Adrenal gland (tissue), 12 donors: ENCODE data around the gene WASL. TPM values are rescaled to one million over a fixed set of nuclear protein-coding genes. Genes with fewer than 3 reads are reported as not detected.
"Not testable (repeated sequence)": the region's sequence is repeated elsewhere in the genome, so short reads cannot be mapped to it uniquely, and the experiment has no call there.

Source experiments
- DNase-seq, 7 donors: peaks; one replicate each; pipeline ENCODE4 v3.0.0-alpha.2; 2019 to 2020
- H3K27ac ChIP-seq, 5 donors: fragments of 200-600 bp; sonication (generic) in 4 of 5; 1 replicate in 3 of 5; 2 replicates in 2 of 5; pipeline versions ENCODE4 v1.5.1 to v1.8.0; 2016 to 2020; ENCODE audit warnings: mild to moderate bottlenecking in 1 of 5
- H3K27me3 ChIP-seq: fragments of 200-600 bp; 2 replicates; pipeline ENCODE4 v1.8.0; 2021
- H3K36me3 ChIP-seq, 2 donors: fragments of 200-600 bp; replicated peaks in 1 of 2; 1 replicate in 1 of 2; 2 replicates in 1 of 2; pipeline versions ENCODE4 v1.5.1 to v1.8.0; 2018 to 2022
- H3K4me1 ChIP-seq, 2 donors: fragments of 200-600 bp; replicated peaks in 1 of 2; 1 replicate in 1 of 2; 2 replicates in 1 of 2; pipeline versions ENCODE4 v1.5.1 to v1.8.0; 2018 to 2021
- H3K4me3 ChIP-seq, 4 donors: fragments of 200-600 bp; sonication (generic) in 3 of 4; one replicate each; pipeline ENCODE4 v1.5.1; 2016 to 2018
- H3K9me3 ChIP-seq, 3 donors: fragments of 200-600 bp; sonication (generic) in 1 of 3; replicated peaks in 1 of 3; 1 replicate in 2 of 3; 2 replicates in 1 of 3; pipeline versions ENCODE4 v1.5.1 to v1.8.0; 2016 to 2021
- CTCF ChIP-seq, 6 experiments: fragments of 450-650 bp in 4 of 6; fragments of 200-600 bp in 2 of 6; sonication (generic) in 1 of 6; IDR thresholded peaks; 1 replicate in 5 of 6; 2 replicates in 1 of 6; pipeline versions ENCODE4 v1.5.1 to v1.8.0; 2016 to 2021; ENCODE audit warnings: antibody characterized with exemption in 6 of 6, mild to moderate bottlenecking in 2 of 6, moderate library complexity in 1 of 6
- POLR2A ChIP-seq, 2 donors: fragments of 450-650 bp; IDR thresholded peaks; one replicate each; pipeline ENCODE4 v1.6.1; 2017; ENCODE audit warnings: antibody characterized with exemption in 2 of 2, mild to moderate bottlenecking in 2 of 2, moderate library complexity in 1 of 2
- WGBS, 4 donors: extraction: QIAGEN DNeasy Blood & Tissue Kit in 2 of 4; methylation state at CpG; one replicate each; pipeline versions ENCODE4 v1.1.5 to v1.1.7; 2013 to 2017; 5-methylcytosine and 5-hydroxymethylcytosine counted together
- intact Hi-C, 2 donors: fragments of 100-400 bp; cut with DNase I; formaldehyde crosslinking; loops; one replicate each; pipeline versions ENCODE4 v1.14.1 to v1.15.0; 2022 to 2023
- polyA plus RNA-seq, 3 donors: library from polyadenylated mRNA; stranded (reverse); fragments of 200-250 nt in 2 of 3; fragments of 350-450 nt in 1 of 3; fragmentation: Illumina TruSeq in 1 of 3; extraction: RNeasy Lipid Tissue Mini Kit (QIAGEN cat#74804) in 1 of 3; gene quantifications; one replicate each; pipeline ENCODE4 v1.2.3, GENCODE V29; 2013 to 2014
- total RNA-seq, 9 donors: library from RNA; depleted of rRNA in 4 of 9; stranded (reverse); fragments of >200 nt in 4 of 9; fragments of 120-200 nt in 1 of 9; fragmentation: NEBNext Ultra II Directional in 1 of 9; extraction: Animal tissue kit (Norgen Biotek cat#: 25700) in 1 of 9; gene quantifications; one replicate each; pipeline versions ENCODE4 v1.1.0 to v1.2.4, GENCODE V29; 2013 to 2023
- donor health status: healthy with polysubstance abuse.
- donor health status: Bipolar disorder and iron deficiency.
- donor health status: DM: yes; HTN: yes; CAD: no.
- donor health status: DM: no; HTN: no; CAD: no.
- donor health status: DM: no; HTN: no; CAD: no.
- donor health status: DM: yes; HTN: yes; CAD: no.

WASL gene
- total and polyA plus RNA-seq, 12 donors: 12.2 to 52.1 (median 33.1) TPM

- DNase-seq: no peak
- H3K4me1 ChIP-seq: peaks cover 0 to 49% of the 10 kb centered on the region in 2 donors
- intact Hi-C loops: no loop called here
- no peaks in the 10 kb centered on the region for H3K36me3 ChIP-seq
- H3K9me3 ChIP-seq: no peaks in the 10 kb centered on the region
- H3K4me3 ChIP-seq: no peak overlapping the region
- WGBS, 4 donors: 50 to 64% (median 55%) methylated on average over 1 of the region's 1 CpG
- TF ChIP-seq POLR2A (IDR thresholded peaks at IDR 0.05): no peak
- no peak for TF ChIP-seq CTCF (IDR thresholded peaks at IDR 0.05)
- no peaks in the 10 kb centered on the region for H3K27me3 ChIP-seq
- H3K27ac ChIP-seq: no peak overlapping the region
These were observed 23.1 kb downstream of the WASL start for GRCh38 chr7:123725586-123726171.

GRCh38 chr7:123724817-123725253 is 24.0 kb downstream of the WASL start:
- Histone ChIP-seq H3K4me3 (no peak overlapping the region), H3K4me1 (peaks cover under 1 to 57% of the 10 kb centered on the region in 2 donors), H3K9me3 (no peaks in the 10 kb centered on the region), H3K27me3 (no peaks in the 10 kb centered on the region), H3K27ac (no peak overlapping the region), H3K36me3 (no peaks in the 10 kb centered on the region)
- intact Hi-C loops: no loop called here
- 55 to 69% (median 56%) methylated on average over 3 of the region's 3 CpGs for WGBS, 4 donors
- TF ChIP-seq POLR2A (IDR thresholded peaks at IDR 0.05) (no peak), CTCF (IDR thresholded peaks at IDR 0.05) (no peak)
- no peak for DNase-seq

- H3K27ac ChIP-seq: no peak overlapping the region
- no peak overlapping the region for H3K4me3 ChIP-seq
- DNase-seq: no peak
- no peaks in the 10 kb centered on the region for H3K36me3 ChIP-seq
- intact Hi-C loops: no loop called here
- H3K27me3 ChIP-seq: no peaks in the 10 kb centered on the region
- 86 to 95% (median 92%) methylated on average over 3 of the region's 3 CpGs for WGBS, 4 donors
- H3K4me1 ChIP-seq: peaks cover 10 to 67% of the 10 kb centered on the region in 2 donors
- no peaks in the 10 kb centered on the region for H3K9me3 ChIP-seq
- TF ChIP-seq POLR2A (IDR thresholded peaks at IDR 0.05): no peak
- TF ChIP-seq CTCF (IDR thresholded peaks at IDR 0.05): no peak
These were observed 24.9 kb downstream of the WASL start for GRCh38 chr7:123723913-123724312.

- intact Hi-C loops, H3K27me3 ChIP-seq, H3K4me3 ChIP-seq, H3K9me3 ChIP-seq, H3K27ac ChIP-seq, H3K36me3 ChIP-seq: not testable (repeated sequence)
- WGBS, 4 donors: 38 to 70% (median 61%) methylated on average over 3 of the region's 3 CpGs
- peak in 4 of 7 donors; percentile 23 to 46 (median 34) for DNase-seq
- peaks cover 10 to 54% of the 10 kb centered on the region in 2 donors for H3K4me1 ChIP-seq
These were observed 28.3 kb downstream of the WASL start for GRCh38 chr7:123720527-123720926.

GRCh38 chr7:123719197-123719721 is 29.5 kb downstream of the WASL start:
- Histone ChIP-seq H3K27ac (peak overlapping the region in 1 of 5 donors; percentile 44), H3K9me3 (no peaks in the 10 kb centered on the region), H3K4me1 (peaks cover 10 to 58% of the 10 kb centered on the region in 2 donors), H3K27me3 (no peaks in the 10 kb centered on the region), H3K4me3 (no peak overlapping the region), H3K36me3 (no peaks in the 10 kb centered on the region)
- peak in 1 of 7 donors; percentile 16 for DNase-seq
- intact Hi-C loops: no loop called here
- no peak for TF ChIP-seq CTCF (IDR thresholded peaks at IDR 0.05)
- no peak for TF ChIP-seq POLR2A (IDR thresholded peaks at IDR 0.05)
- 68 to 83% (median 81%) methylated on average over 2 of the region's 2 CpGs for WGBS, 4 donors
